IPS DF 6.9 (cell line): ENCODE measurements around the gene MTRFR.

ENCODE experiments used
- DNase-seq: peaks from one replicate; pipeline ENCODE4 v3.0.0-alpha.2; 2013; ENCODE audit warnings: low read depth, low spot score
- H3K27ac ChIP-seq: one replicate; pipeline ENCODE4 v1.5.1; 2013; ENCODE audit warnings: low read length, control low read depth
- H3K27me3 ChIP-seq: 2 replicates; pipeline ENCODE4 v1.6.1; 2013; ENCODE audit warnings: mild to moderate bottlenecking, low read length; ENCODE audit not compliant: control insufficient read depth, insufficient read depth
- H3K36me3 ChIP-seq: 2 replicates; pipeline ENCODE4 v1.6.1; 2013; ENCODE audit warnings: low read length; ENCODE audit not compliant: control insufficient read depth, insufficient read depth
- H3K4me1 ChIP-seq: 2 replicates; pipeline ENCODE4 v1.6.1; 2013; ENCODE audit warnings: low read length; ENCODE audit not compliant: control insufficient read depth, insufficient read depth
- H3K4me3 ChIP-seq: 2 replicates; pipeline ENCODE4 v1.5.1; 2013; ENCODE audit warnings: mild to moderate bottlenecking, low read length
- H3K9me3 ChIP-seq: 2 replicates; pipeline ENCODE4 v1.6.1; 2013; ENCODE audit warnings: low read length, inconsistent platforms; ENCODE audit not compliant: control insufficient read depth, insufficient read depth
- WGBS: extraction: QIAGEN DNeasy Blood & Tissue Kit; methylation state at CpG from one replicate; pipeline ENCODE4 v1.1.7; 2013; ENCODE audit warnings: mixed read lengths, missing lambda C conversion rate; ENCODE audit not compliant: insufficient read length, insufficient coverage; 5-methylcytosine and 5-hydroxymethylcytosine counted together

MTRFR gene

GRCh38 chr12:123263196-123263817, 30.1 kb downstream of the MTRFR start:
- Histone ChIP-seq H3K27me3 (no peaks in the 10 kb centered on the region), H3K4me3 (no peak overlapping the region), H3K27ac (no peak overlapping the region), H3K4me1 (peaks cover 4% of the 10 kb centered on the region; the same call in 1 of the 2 replicates), H3K36me3 (peaks cover 14% of the 10 kb centered on the region; the same call in 1 of the 2 replicates), H3K9me3 (no peaks in the 10 kb centered on the region)
- no peak for DNase-seq
- WGBS = no CpG with 5 or more reads among the region's 8 CpGs

- H3K4me3 ChIP-seq = no peak overlapping the region
- H3K27ac ChIP-seq = no peak overlapping the region
- H3K27me3 ChIP-seq = no peaks in the 10 kb centered on the region
- peaks cover 12% of the 10 kb centered on the region for H3K4me1 ChIP-seq
- no peak for DNase-seq
- H3K36me3 ChIP-seq = peaks cover 14% of the 10 kb centered on the region; the same call in 1 of the 2 replicates
- WGBS = no CpG with 5 or more reads among the region's 7 CpGs
- no peaks in the 10 kb centered on the region for H3K9me3 ChIP-seq
Observed at GRCh38 chr12:123264642-123265041, 31.4 kb downstream of the MTRFR start.

DNA sequence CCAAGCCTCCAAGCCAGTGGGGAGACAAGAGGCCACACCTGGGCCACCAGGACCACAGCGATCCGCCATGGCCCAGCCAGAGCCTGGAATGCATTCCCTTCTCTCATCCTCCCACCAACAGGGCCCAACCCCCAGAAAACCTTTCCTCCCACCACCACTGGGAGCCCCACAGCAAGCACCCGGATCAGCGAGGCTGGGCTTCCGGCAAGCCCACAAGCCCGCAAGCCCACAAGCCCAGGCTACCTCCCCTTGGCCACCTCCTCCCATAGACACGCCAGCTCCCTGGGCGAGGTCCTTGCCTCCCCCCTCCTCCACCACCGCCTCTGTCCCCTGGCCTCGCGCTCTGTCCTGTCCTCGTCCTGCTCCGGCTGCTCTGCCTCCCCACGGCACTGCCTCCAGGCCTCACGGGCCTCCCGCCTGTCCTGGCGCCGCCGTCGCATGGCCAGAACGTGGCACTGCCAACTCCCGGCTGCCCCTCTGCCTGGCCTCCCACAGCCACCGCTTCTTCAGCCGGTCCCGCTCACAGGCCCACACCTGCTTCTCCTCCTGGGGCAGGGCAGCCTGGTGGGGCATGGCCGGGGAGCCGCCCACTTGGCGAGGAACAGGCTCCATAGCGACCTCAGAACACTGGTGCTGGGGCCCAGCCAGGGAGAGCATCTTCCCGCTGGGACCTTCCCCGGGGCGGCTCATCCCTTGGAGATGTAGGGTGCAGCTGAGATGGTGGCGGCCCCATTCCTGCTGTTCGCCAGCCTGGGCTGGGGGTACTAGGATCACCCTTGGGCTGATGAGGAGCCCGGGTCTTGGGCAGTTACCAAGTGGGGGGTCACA, 32.8 kb downstream of the MTRFR start:
- Histone ChIP-seq H3K9me3 (no peaks in the 10 kb centered on the region), H3K36me3 (peaks cover 14% of the 10 kb centered on the region; the same call in 1 of the 2 replicates), H3K27me3 (no peaks in the 10 kb centered on the region), H3K27ac (no peak overlapping the region), H3K4me3 (no peak overlapping the region), H3K4me1 (peaks cover 12% of the 10 kb centered on the region)
- DNase-seq = no peak
- no CpG with 5 or more reads among the region's 35 CpGs for WGBS

DNA sequence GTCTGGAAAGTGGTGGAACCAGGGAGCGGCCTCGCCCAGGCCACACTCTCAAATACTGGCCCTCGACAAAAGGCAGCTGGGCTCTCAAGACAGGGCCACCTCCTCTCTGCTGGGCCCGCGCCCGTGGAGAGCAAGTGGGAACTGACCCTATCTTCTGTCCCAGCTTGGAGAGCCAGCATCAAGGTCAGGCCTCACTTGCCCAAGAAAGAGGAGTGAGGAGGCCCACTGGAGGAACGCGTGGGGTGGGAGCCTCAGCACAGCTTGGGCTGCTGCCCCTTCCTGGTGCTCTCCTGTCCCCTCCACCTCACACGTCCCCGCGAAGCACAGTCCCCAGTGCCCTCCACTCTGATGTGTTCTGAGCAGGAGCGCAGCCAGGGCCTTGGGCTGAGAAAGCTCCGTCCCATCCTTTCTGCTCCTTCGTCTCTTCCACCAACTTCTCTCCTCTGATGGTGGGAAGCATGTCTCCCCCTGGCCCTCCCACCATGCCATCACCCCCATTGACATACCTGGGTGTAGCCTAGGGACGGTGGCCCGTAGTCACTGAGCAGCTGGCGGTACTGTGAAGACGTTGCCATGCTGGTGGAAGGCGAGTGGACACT, 33.5 kb downstream of the MTRFR start:
- Histone ChIP-seq H3K9me3 (no peaks in the 10 kb centered on the region), H3K36me3 (peaks cover 14% of the 10 kb centered on the region; the same call in 1 of the 2 replicates), H3K4me3 (no peak overlapping the region), H3K4me1 (peaks cover 12% of the 10 kb centered on the region), H3K27me3 (no peaks in the 10 kb centered on the region), H3K27ac (no peak overlapping the region)
- no CpG with 5 or more reads among the region's 19 CpGs for WGBS
- no peak for DNase-seq

GRCh38 chr12:123267335-123267920, 34.2 kb downstream of the MTRFR start:
- no peak for DNase-seq
- H3K27me3 ChIP-seq = no peaks in the 10 kb centered on the region
- peaks cover 14% of the 10 kb centered on the region; the same call in 1 of the 2 replicates for H3K36me3 ChIP-seq
- no peak overlapping the region for H3K27ac ChIP-seq
- WGBS = no CpG with 5 or more reads among the region's 7 CpGs
- peaks cover 12% of the 10 kb centered on the region for H3K4me1 ChIP-seq
- H3K4me3 ChIP-seq = no peak overlapping the region
- H3K9me3 ChIP-seq = no peaks in the 10 kb centered on the region

DNA sequence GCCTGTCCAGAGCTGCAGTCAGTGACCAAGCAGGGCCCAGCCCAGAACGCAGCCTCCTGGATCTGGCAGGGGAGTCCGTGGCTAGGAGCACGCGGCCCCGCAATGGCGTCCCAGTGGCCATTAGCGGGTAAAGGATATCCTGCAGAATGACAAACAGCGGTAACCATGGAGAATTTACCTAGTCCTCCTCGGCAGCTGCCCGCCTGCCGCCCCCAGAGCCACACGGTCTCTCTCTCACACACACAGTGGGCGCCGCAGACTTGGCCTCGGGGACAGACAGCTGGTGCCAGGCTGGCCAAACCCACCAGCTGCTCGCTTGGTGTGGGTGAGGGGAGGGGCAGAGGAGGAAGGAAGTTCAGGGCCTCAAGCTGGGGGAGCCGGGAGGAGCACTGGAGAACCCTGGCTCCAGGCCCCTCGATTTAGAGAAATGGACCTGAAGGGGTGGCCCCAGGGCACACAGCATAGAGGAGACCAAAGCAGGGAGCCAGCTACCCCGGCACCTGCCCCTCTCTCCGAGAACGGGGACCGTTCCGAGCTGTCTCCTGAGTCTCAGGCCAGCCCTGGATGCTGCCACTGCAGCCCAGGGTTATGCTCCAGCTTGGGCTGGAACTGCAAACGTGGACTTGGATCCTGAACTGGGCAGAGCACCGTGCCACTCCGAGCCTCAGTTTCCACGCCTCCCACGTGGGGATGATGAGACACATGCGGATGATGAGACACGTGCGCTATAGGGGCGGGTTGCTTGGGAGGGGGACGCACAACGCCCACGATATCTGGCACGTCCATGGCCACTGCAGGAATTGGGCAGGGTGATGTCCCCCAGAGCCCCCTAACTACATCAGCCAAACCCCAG, 35.0 kb downstream of the MTRFR start:
- no peak overlapping the region for H3K4me3 ChIP-seq
- peaks cover 14% of the 10 kb centered on the region for H3K4me1 ChIP-seq
- DNase-seq = no peak
- no CpG with 5 or more reads among the region's 36 CpGs for WGBS
- no peaks in the 10 kb centered on the region for H3K27me3 ChIP-seq
- H3K36me3 ChIP-seq = peaks cover 13% of the 10 kb centered on the region; the same call in 1 of the 2 replicates
- H3K27ac ChIP-seq = no peak overlapping the region
- H3K9me3 ChIP-seq = no peaks in the 10 kb centered on the region

DNA sequence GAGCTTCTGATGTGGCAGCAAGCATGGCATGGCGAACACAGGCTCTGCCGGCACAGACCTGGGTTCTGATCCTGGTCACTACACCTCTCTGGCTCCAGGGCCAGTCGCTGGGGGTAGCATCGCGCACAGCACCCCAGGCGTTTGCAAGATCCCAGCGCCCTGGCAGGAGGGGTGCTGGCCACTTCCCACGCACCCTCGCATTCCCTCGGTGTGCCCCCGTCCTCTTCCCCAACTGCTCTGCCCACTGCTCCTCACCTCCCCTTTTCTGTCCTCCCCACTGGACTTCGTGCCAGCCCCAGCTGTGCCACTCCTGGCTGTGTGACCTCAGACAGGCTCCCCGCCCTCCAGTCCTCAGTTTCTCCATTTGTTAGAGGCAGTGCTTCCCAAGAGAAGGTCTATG, 35.6 kb downstream of the MTRFR start:
- Histone ChIP-seq H3K27ac (no peak overlapping the region), H3K9me3 (no peaks in the 10 kb centered on the region)

GRCh38 chr12:123269395-123269892, 36.2 kb downstream of the MTRFR start:
- H3K36me3 ChIP-seq = peaks cover 8% of the 10 kb centered on the region; the same call in 1 of the 2 replicates
- no peaks in the 10 kb centered on the region for H3K27me3 ChIP-seq
- peaks cover 14% of the 10 kb centered on the region for H3K4me1 ChIP-seq
- no CpG with 5 or more reads among the region's 32 CpGs for WGBS
- peak overlapping the region; percentile 92; the same call in 1 of the 2 replicates for H3K4me3 ChIP-seq
- no peaks in the 10 kb centered on the region for H3K9me3 ChIP-seq
- no peak overlapping the region for H3K27ac ChIP-seq
- no peak for DNase-seq

More for the DNA sequence above, 35.6 kb downstream of the MTRFR start:
- H3K27me3 ChIP-seq = no peaks in the 10 kb centered on the region
- H3K4me3 ChIP-seq = no peak overlapping the region
- peaks cover 14% of the 10 kb centered on the region for H3K4me1 ChIP-seq
- H3K36me3 ChIP-seq = peaks cover 8% of the 10 kb centered on the region; the same call in 1 of the 2 replicates
- no peak for DNase-seq
- WGBS = no CpG with 5 or more reads among the region's 13 CpGs

GRCh38 chr12:123269896-123270213, 36.6 kb downstream of the MTRFR start:
- H3K4me1 ChIP-seq = peaks cover 14% of the 10 kb centered on the region
- H3K4me3 ChIP-seq = peak overlapping the region; percentile 92; the same call in 1 of the 2 replicates
- H3K9me3 ChIP-seq = no peaks in the 10 kb centered on the region
- 0 out of 2 replicates have a peak, but pooled peaks cover 8% of the 10 kb centered on the region for H3K36me3 ChIP-seq
- no peaks in the 10 kb centered on the region for H3K27me3 ChIP-seq
- WGBS = no CpG with 5 or more reads among the region's 7 CpGs
- H3K27ac ChIP-seq = no peak overlapping the region
- no peak for DNase-seq
